Heart left ventricle (tissue), 13 donors: Measurements from ENCODE around the gene HRH3.

Experiments
- CTCF ChIP-seq, 12 donors: fragments of 200-600 bp; sonication (generic) in 4 of 12; IDR thresholded peaks; one replicate each; pipeline versions ENCODE4 v1.5.0 to v1.8.0; 2018 to 2022; ENCODE audit warnings: antibody characterized with exemption in 12 of 12, mild to moderate bottlenecking in 5 of 12
- POLR2A ChIP-seq, 2 donors: fragments of 450-650 bp; IDR thresholded peaks; one replicate each; pipeline ENCODE4 v1.6.1; 2017; ENCODE audit warnings: antibody characterized with exemption in 2 of 2, mild to moderate bottlenecking in 2 of 2, moderate library complexity in 2 of 2
- donor health status: ischemic (EF 13 %, LVEDD 7.1; RV severe dilation, severe dysfunction).
- donor health status: DM: no; HTN: yes; CAD: no.
- donor health status: DM: no; HTN: no; CAD: no.
- donor health status: ischemic (EF 25% LVEDD 6.9; RV normal size, moderate dysfunction).
- donor health status: ischemic (EF 25% LVEDD 5.7; RV mildly dilated, moderate dysfunction).
- donor health status: ischemic (EF 35%, LVEDD 5.7; RV mildly dilated, moderate dysfunction).
- donor health status: nonischemic (EF 11% LVEDD 7.7; RV severe dilation, severe dysfunction).
- donor health status: DM: yes; HTN: yes; CAD: no.
- donor health status: PGD.
- donor health status: ischemic (EF 29% LVEDD 5.4; RV normal size, mild dysfunction).
- donor health status: nonischemic (EF 23%, LVEDD 6.1; RV moderate dilation, normal function).

GRCh38 chr20:62255976-62256375 is 35.9 kb upstream of the HRH3 start:
- no peak for TF ChIP-seq CTCF (IDR thresholded peaks at IDR 0.05)
- TF ChIP-seq POLR2A (IDR thresholded peaks at IDR 0.05), result no peak
